GM12865 (cell line): ENCODE results near the gene LIN28B.

Experiments
- DNase-seq: peaks from one replicate; pipeline ENCODE4 v3.0.0; 2010; ENCODE audit warnings: low read depth
- H3K4me3 ChIP-seq: 2 replicates; pipeline ENCODE4 v1.5.1; 2011; ENCODE audit warnings: mild to moderate bottlenecking, low read depth, low read length, control low read depth
- TF ChIP-seq, protein P1 (sequence below): IDR thresholded peaks from 2 replicates; pipeline ENCODE4 v1.5.1; 2011; ENCODE audit warnings: low read length, control low read depth, low read depth, inconsistent platforms; ENCODE audit not compliant: insufficient read depth; ENCODE audit errors: missing control alignments

Gene LIN28B

GRCh38 chr6:105120570-105120969 lies 163.7 kb downstream of the LIN28B start:
- TF ChIP-seq, protein P1, sequence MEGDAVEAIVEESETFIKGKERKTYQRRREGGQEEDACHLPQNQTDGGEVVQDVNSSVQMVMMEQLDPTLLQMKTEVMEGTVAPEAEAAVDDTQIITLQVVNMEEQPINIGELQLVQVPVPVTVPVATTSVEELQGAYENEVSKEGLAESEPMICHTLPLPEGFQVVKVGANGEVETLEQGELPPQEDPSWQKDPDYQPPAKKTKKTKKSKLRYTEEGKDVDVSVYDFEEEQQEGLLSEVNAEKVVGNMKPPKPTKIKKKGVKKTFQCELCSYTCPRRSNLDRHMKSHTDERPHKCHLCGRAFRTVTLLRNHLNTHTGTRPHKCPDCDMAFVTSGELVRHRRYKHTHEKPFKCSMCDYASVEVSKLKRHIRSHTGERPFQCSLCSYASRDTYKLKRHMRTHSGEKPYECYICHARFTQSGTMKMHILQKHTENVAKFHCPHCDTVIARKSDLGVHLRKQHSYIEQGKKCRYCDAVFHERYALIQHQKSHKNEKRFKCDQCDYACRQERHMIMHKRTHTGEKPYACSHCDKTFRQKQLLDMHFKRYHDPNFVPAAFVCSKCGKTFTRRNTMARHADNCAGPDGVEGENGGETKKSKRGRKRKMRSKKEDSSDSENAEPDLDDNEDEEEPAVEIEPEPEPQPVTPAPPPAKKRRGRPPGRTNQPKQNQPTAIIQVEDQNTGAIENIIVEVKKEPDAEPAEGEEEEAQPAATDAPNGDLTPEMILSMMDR = no peak
- no peak for DNase-seq
- H3K4me3 ChIP-seq = no peak overlapping the region

DNA sequence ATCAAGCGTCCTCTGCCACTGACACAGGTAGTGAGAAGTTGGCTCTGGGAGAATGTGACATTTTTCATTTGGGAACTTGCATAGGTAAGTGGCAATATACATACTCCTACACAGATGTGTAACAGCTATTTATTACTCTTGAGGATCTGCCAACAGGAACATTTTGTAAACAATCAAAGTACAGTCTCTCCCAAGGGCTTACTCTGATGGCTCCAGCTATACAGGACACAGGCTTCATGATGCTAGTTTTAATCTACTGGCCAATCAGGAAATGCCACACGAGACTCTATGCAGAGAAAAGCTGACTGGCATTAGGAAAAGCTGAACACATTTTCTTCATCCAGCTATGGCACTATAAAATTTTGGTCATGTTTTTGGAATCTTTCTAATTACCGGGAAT lies 165.1 kb downstream of the LIN28B start:
- no peak for DNase-seq
- H3K4me3 ChIP-seq = no peak overlapping the region
- TF ChIP-seq, protein P1 = no peak

DNA sequence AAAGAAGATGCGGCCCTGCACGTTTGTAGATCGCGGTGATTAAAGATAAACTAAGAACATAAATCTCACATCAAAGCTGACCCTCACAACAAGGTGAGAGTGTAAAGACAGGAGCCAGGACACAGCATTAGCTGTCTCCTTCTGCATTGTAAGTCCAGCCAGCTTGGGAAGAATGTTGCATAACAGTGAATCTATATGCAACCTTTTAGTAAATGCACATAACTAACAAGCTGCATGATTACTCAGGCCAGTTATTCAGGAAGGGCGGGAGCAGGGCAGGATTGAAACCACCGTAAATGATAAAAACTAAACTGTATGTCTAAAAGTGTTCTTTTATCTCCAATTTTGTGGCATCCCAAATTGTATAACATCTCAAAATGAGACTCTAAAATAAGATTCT lies 165.8 kb downstream of the LIN28B start:
- TF ChIP-seq, protein P1 = no peak
- no peak for DNase-seq
- no peak overlapping the region for H3K4me3 ChIP-seq
